H1 (cell line): ENCODE results near the gene TRIOBP.
A peak's percentile ranks its signal among the peaks of the same experiment; 100 is the strongest.

Experiments
- CEBPB ChIP-seq: IDR thresholded peaks from 2 replicates; pipeline ENCODE4 v1.6.1; 2012; ENCODE audit warnings: low read depth, low read length
- CTCF ChIP-seq, 3 experiments: IDR thresholded peaks; 1 replicate in 2 of 3; 2 replicates in 1 of 3; pipeline versions ENCODE4 v1.5.1 to v1.6.1; 2011; ENCODE audit warnings: low read length in 3 of 3, mild to moderate bottlenecking in 3 of 3, inconsistent platforms in 2 of 3, low read depth in 1 of 3, moderate library complexity in 1 of 3; ENCODE audit not compliant: insufficient read depth in 1 of 3; ENCODE audit errors: control extremely low read depth in 1 of 3
- EP300 ChIP-seq, 2 experiments: IDR thresholded peaks; 1 replicate in 1 of 2; 2 replicates in 1 of 2; pipeline ENCODE4 v1.6.1; 2011 to 2012; ENCODE audit warnings: low read depth in 2 of 2, low read length in 2 of 2, mild to moderate bottlenecking in 2 of 2, borderline replicate concordance in 1 of 2, inconsistent platforms in 1 of 2, moderate library complexity in 1 of 2
- EZH2 ChIP-seq: fragments of 200-600 bp; sonication (generic); IDR thresholded peaks from 2 replicates; pipeline ENCODE4 v1.7.1; 2012; ENCODE audit warnings: low read depth, mild to moderate bottlenecking, moderate library complexity, low read length, inconsistent platforms; ENCODE audit not compliant: severe bottlenecking
- KDM1A ChIP-seq: fragments of 200-600, 300-600 bp; sonication (generic); IDR thresholded peaks from 2 replicates; pipeline ENCODE4 v1.7.1; 2016; ENCODE audit warnings: mild to moderate bottlenecking, low read length, borderline replicate concordance
- POLR2A ChIP-seq, 2 experiments: IDR thresholded peaks; 1 replicate in 1 of 2; 2 replicates in 1 of 2; pipeline ENCODE4 v1.6.1; 2011; ENCODE audit warnings: low read depth in 2 of 2, low read length in 2 of 2, mild to moderate bottlenecking in 2 of 2; ENCODE audit errors: control extremely low read depth in 1 of 2
- POLR2AphosphoS5 ChIP-seq: IDR thresholded peaks from 2 replicates; pipeline ENCODE4 v1.6.1; 2011; ENCODE audit warnings: low read depth, low read length
- RBBP5 ChIP-seq: IDR thresholded peaks from 2 replicates; pipeline ENCODE4 v1.7.1; 2012; ENCODE audit warnings: low read depth, mild to moderate bottlenecking, inconsistent platforms, low read length, moderate library complexity, borderline replicate concordance
- SAP30 ChIP-seq: fragments of 300-600 bp; sonication (generic); IDR thresholded peaks from 2 replicates; pipeline ENCODE4 v1.7.1; 2012; ENCODE audit warnings: low read length, moderate library complexity, mild to moderate bottlenecking, inconsistent platforms; ENCODE audit not compliant: insufficient read depth, insufficient replicate concordance
- SUZ12 ChIP-seq: fragments of 200-600 bp; sonication (generic); IDR thresholded peaks from 2 replicates; pipeline ENCODE4 v1.6.1; 2012; ENCODE audit warnings: mild to moderate bottlenecking, inconsistent platforms, low read length, moderate library complexity, mixed read lengths
- USF2 ChIP-seq: IDR thresholded peaks from 2 replicates; pipeline ENCODE4 v1.6.1; 2011; ENCODE audit warnings: low read length, improper control_type of control experiment

GRCh38 chr22:37741312-37741795, 44.5 kb downstream of the TRIOBP start:
- TF ChIP-seq POLR2A (IDR thresholded peaks at IDR 0.05; ENCODE audit: control extremely low read depth in 1 of 2, low read depth in 2 of 2, low read length in 2 of 2) (no peak), CEBPB (peak; percentile 41), CTCF (IDR thresholded peaks at IDR 0.05; ENCODE audit: control extremely low read depth in 1 of 3, insufficient read depth in 1 of 3, low read depth in 1 of 3, low read length in 3 of 3) (no peak), EP300 (IDR thresholded peaks at IDR 0.05; ENCODE audit: borderline replicate concordance in 1 of 2, low read depth in 2 of 2, low read length in 2 of 2) (no peak), USF2 (no peak), RBBP5 (no peak), SAP30 (no peak), SUZ12 (no peak), EZH2 (no peak), KDM1A (peak; percentile 76; the same call in 1 of the 2 replicates), POLR2AphosphoS5 (no peak)
